OCI-LY7 (cell line): ENCODE results near the gene KAT14.

Experiments
- EZH2phosphoT487 ChIP-seq: fragments of 200-600 bp; sonication (generic); IDR thresholded peaks from 2 replicates; pipeline ENCODE4 v1.6.1; 2018; ENCODE audit warnings: low read depth, borderline replicate concordance, mild to moderate bottlenecking, mixed run types, antibody characterized with exemption, low read length, moderate library complexity, mixed read lengths
- TF ChIP-seq, protein P1 (sequence below): fragments of 200-600 bp; sonication (generic); conservative IDR thresholded peaks from 2 replicates; pipeline ENCODE4 v1.5.1; 2014; ENCODE audit warnings: mild to moderate bottlenecking, antibody characterized with exemption, low read length, moderate library complexity, mixed read lengths

DNA sequence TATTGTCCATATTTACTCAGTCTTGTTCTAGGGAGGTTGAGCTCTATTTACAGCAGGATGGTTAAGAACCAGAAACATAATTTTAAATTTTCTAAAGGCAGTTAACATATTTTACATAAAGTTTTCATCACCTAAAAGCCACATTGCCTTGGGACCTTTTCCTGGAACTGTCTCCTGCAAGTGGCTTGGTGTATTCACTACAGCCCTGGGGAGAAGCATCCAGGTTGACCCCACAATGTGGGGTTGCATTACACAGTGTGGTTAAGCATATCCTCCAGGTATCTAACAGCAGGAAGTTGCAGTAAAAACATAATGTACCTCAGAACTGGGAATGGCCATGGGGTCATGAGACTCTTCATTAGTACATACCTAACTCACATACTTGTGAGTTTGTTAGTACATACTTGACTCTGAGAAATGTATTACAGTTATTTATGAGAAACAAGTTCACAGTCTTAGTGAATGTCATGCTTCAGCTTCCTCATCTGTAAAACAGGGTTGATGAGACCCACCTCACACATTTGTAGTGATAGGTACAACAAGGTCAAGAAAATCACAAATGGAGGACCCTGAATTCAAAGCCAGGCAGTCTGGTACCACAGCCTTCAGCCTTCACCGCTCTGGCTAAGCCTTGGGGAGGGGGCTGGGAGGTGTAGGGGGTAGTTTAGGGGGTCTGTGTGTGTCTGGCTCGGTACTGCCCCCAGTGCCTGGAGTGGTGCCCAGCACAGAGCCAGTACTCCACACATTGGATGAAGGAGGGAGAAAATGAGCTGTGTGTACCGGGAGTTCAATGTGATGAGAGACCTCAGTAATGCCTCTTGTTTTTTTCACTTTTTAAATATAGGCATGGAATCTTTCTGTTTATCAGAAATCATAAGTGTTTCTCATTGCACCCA lies 52.9 kb downstream of the KAT14 start:
- TF ChIP-seq, protein P1, sequence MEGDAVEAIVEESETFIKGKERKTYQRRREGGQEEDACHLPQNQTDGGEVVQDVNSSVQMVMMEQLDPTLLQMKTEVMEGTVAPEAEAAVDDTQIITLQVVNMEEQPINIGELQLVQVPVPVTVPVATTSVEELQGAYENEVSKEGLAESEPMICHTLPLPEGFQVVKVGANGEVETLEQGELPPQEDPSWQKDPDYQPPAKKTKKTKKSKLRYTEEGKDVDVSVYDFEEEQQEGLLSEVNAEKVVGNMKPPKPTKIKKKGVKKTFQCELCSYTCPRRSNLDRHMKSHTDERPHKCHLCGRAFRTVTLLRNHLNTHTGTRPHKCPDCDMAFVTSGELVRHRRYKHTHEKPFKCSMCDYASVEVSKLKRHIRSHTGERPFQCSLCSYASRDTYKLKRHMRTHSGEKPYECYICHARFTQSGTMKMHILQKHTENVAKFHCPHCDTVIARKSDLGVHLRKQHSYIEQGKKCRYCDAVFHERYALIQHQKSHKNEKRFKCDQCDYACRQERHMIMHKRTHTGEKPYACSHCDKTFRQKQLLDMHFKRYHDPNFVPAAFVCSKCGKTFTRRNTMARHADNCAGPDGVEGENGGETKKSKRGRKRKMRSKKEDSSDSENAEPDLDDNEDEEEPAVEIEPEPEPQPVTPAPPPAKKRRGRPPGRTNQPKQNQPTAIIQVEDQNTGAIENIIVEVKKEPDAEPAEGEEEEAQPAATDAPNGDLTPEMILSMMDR: peak; percentile 46; the same call in 1 of the 2 replicates
- TF ChIP-seq EZH2phosphoT487: no peak
